GM12872 (cell line): ENCODE measurements around the gene ERGIC3.
A peak's percentile ranks its signal among the peaks of the same experiment; 100 is the strongest.

ENCODE experiments used
- TF ChIP-seq, protein P1 (sequence below): IDR thresholded peaks from 3 replicates; pipeline ENCODE4 v1.5.1; 2011; ENCODE audit warnings: low read depth, mild to moderate bottlenecking, low read length, moderate library complexity; ENCODE audit not compliant: insufficient read depth

ERGIC3 gene

DNA sequence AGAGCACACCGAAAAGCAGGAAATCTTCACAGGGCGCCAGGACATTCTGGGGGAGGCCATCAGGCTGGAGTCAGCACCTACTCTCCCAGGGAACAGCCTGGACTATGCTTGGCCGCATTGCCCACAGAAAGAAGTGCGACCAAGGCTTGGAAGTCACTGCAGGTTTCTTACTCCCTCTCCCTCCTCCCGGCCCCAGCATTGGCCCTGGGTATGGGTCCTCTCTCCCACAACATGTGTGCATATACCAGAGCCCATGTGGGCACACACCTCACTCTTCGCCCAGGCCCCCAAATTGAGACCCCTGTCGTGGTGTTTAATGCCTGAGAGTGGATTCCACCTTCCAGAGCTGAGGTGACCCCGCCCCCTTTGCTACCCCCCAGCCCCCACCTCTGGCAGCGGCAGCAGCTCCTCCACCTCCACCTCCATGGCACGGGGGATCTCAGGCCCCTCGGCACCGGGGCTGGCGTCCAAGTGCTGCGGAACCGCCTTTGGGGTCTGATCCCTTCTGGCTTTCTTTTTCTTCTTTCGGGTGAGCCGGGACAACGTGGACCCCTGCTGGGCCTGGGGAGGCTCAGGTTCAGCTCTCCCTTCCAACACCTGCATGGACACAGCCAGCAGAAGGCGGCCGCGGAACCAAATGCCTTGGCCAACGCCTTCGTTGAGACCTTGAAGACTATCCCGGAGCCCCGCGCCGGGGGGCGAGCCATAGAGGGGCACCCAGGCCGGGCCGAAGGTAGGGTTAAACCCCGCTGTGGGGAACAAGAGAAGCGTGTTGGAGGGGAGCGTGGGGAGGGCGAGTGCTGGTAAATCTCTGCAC, 58.5 kb downstream of the ERGIC3 start:
- TF ChIP-seq, protein P1, sequence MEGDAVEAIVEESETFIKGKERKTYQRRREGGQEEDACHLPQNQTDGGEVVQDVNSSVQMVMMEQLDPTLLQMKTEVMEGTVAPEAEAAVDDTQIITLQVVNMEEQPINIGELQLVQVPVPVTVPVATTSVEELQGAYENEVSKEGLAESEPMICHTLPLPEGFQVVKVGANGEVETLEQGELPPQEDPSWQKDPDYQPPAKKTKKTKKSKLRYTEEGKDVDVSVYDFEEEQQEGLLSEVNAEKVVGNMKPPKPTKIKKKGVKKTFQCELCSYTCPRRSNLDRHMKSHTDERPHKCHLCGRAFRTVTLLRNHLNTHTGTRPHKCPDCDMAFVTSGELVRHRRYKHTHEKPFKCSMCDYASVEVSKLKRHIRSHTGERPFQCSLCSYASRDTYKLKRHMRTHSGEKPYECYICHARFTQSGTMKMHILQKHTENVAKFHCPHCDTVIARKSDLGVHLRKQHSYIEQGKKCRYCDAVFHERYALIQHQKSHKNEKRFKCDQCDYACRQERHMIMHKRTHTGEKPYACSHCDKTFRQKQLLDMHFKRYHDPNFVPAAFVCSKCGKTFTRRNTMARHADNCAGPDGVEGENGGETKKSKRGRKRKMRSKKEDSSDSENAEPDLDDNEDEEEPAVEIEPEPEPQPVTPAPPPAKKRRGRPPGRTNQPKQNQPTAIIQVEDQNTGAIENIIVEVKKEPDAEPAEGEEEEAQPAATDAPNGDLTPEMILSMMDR: no peak

DNA sequence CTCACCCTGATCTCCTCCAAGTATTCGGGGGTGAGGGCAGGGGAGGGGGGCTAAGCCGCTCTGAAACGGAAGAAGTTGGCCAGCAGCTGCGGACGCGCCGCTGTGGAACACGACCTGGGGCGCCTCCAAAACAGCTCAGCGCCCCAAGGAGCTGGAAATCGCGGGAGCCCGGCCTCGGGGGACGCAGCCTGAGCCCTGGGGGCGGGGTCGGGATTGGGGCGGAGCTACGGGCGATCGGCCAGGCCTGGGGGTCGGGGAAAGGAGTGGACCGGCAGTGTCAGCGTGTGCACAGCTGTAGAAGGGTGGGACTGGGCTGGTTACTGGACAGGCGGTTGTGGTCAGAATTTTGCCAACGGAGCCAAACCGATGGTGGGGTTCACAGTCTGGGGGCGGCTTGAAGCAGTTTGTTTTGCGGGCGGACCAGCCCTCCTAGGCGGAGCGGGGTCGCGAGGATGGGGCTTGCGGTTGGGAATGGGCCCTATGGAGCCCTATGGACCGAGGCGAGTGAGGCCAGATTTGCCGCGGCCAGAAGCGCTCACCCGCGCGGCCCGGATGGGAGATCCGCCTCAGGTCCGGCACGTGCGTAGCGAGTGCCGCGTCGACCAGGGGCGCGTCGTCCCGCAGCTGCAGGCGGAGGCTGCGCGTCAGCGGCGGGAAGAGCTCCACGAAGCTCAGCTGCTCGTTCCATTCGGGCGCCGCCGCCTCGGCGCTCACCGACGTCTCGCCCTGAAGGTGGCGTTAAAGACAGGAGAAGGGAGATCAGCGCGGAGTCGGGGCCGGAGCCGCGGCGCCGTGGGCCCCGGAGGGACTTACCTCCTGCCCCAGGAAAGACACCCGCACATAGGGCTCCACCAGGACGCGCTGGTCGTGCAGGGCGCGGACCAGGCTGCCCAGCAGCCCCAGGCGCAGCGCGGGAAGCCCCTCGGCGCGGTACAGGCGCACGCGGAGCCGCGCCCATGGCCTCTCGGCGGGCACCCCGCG, 59.4 kb downstream of the ERGIC3 start:
- TF ChIP-seq, protein P1: peak; percentile 44

- TF ChIP-seq, protein P1: no peak
Observed at GRCh38 chr20:35601990-35602389, 60.1 kb downstream of the ERGIC3 start.

DNA sequence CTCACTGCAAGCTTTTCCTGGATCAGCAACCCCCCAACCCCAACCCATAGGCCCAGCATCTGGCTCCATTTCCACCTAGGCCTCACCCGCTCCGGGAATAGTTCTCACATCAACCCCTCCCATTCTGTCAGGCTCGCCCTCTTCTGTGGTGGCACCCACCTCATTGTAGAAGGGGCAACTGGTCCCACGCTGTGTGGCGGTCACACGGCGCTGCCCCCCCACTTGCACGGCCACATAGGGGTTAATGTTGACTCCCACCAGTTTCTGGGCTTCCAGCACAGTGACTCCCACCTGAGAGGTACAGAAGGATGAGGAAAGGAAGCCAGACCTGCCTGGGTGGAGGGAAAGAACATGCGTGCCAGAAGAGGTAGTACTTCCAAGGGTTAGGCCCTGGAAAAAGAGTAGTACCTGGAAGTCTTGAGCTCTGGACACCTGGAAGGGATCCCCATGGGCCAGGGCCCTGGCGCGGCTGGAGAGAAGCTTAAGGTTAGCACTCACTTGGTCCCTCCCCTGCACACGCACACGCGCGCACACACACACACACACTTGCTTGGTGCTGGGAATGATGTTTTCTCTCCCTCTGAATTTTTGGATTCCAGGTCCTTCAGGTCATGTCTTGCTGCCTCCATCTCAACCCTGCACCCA, 61.1 kb downstream of the ERGIC3 start:
- TF ChIP-seq, protein P1: no peak

DNA sequence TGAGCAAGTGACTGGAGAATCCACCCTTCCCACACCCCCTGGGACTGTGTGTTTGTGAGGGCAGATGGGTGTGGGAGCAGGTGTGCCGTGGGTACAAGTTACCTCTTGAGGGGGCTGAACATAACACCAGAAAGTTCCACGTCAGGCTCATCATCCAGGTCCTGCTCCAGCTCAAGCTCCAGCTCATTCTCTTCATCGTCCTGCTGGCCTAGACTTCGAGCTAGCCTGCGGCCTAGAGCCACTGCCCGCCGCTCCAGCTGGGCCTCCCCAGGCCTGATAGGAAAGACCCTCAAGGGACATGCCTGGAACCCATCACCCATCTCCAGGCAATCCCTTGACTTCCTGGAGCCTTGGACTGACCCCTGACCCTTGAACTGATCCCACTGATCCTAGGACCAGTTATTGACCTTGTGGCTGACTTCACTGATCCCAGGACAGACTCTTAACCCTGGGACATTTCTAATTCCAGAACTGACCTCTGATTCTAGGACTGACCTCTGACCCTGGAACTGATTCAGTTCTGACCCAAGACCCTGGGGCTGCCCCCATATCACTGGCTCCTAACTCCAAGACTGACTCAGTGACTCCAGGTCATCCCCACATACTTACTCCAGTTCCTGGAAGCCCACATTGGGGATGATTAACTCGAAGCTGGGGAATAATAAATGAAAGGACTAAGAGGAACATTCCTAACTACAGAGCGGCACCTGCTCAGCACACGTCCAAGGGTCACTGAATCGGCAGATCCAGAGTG, 62.0 kb downstream of the ERGIC3 start:
- TF ChIP-seq, protein P1: no peak

- TF ChIP-seq, protein P1: peak; percentile 53
Observed at GRCh38 chr20:35604449-35604747, 62.5 kb downstream of the ERGIC3 start.
